A549 treated with AZD2906 at 1 μM for 4 hours (cell line): Measurements from ENCODE around the gene GPR173. TPM values are rescaled to one million over a fixed set of nuclear protein-coding genes. Genes with fewer than 3 reads are reported as not detected.

Source experiments
- total RNA-seq: library from RNA; stranded (reverse); fragments of 200-300 nt; extraction: Qiagen RNA extraction; gene quantifications from 5 replicates; pipeline ENCODE4 v1.2.3, GENCODE V29; 2022

The GPR173 gene, protein sequence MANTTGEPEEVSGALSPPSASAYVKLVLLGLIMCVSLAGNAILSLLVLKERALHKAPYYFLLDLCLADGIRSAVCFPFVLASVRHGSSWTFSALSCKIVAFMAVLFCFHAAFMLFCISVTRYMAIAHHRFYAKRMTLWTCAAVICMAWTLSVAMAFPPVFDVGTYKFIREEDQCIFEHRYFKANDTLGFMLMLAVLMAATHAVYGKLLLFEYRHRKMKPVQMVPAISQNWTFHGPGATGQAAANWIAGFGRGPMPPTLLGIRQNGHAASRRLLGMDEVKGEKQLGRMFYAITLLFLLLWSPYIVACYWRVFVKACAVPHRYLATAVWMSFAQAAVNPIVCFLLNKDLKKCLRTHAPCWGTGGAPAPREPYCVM
- 0.02 TPM in 4 of 5 replicates, not detected in the other for total RNA-seq

DNA sequence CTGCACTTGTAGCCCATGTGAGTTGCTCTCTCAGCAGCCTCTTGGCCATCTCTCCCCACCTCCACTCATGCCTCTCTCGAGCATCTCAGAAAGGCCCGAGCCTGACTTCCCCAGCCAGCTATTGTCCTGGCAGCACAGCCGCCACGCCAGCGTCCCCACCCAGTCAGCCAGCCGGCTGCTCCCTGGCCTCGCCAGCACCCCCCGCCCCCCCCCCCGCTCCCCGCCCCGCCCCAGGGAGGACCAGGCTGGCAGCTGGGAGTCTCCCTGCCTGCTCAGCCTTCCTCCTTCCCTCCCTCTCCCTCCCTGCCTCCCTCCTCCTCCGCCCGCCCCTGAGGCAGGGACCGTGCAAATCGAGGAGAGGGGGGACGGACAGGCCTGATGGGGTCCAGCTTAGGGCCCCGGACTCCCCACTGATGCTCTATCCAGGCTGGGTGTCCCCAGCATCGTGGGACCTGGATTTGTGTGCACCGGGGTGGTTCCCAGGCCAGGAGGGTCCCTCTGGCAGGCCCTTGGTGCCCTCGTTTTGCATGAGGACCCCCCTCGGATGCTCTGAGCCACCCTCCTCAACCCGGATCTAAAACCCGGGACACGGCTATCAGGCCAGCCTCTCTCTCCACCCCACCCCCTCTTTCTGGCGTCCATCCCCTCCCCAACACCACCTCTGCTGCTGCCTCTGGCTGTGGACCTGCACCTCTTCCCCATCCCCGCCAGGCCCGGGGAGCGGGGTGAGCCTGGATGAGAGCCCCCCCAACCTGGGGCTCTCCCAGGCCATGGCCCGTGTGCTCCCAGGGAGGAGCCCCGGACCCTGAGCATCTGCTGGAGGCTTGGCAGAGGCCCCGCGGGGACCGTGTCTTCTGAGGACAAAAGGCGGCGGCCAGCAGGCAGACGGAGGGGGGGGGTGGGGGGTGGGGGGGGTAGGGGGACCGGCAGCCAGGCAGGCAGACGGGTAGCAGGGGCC lies at the start of gene GPR173:
Gene GPR173 (plus strand): TSS at position 621 of the 958 bp plus-strand sequence. CDS start 27,833 bp downstream, outside the sequence.

DNA sequence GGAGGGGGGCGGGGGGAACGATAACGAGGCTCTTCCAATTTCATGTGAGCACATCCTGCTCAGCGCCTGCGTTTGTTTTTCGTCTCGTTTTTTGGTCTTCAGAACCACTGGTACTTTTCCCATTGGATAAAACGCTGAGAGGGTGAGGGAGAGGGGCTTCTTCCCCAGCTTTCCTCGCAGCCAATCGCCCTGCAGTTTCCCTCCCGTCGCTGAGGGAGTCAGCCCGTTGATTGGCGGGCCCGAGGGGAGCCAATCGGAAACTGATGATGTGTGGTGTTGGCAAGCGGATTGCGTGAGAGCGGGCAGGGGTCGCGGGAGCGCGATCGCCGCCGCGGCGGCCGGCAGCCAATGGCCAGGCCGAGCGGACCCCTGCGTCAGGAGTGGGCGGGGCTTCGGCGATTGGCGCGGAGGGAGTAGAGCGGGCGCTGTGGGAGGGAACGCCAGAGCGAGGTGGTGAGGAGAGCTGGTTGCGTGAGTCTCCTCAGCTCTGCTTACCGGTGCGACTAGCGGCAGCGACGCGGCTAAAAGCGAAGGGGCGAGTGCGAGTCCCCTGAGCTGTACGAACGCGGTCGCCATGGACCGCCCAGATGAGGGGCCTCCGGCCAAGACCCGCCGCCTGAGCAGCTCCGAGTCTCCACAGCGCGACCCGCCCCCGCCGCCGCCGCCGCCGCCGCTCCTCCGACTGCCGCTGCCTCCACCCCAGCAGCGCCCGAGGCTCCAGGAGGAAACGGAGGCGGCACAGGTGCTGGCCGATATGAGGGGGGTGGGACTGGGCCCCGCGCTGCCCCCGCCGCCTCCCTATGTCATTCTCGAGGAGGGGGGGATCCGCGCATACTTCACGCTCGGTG lies 33.6 kb downstream of the GPR173 start, which contains the start of gene TSPYL2:
Gene TSPYL2 (plus strand): TSS at position 443 of the 848 bp plus-strand sequence. CDS start 132 bp downstream, at position 575.

DNA sequence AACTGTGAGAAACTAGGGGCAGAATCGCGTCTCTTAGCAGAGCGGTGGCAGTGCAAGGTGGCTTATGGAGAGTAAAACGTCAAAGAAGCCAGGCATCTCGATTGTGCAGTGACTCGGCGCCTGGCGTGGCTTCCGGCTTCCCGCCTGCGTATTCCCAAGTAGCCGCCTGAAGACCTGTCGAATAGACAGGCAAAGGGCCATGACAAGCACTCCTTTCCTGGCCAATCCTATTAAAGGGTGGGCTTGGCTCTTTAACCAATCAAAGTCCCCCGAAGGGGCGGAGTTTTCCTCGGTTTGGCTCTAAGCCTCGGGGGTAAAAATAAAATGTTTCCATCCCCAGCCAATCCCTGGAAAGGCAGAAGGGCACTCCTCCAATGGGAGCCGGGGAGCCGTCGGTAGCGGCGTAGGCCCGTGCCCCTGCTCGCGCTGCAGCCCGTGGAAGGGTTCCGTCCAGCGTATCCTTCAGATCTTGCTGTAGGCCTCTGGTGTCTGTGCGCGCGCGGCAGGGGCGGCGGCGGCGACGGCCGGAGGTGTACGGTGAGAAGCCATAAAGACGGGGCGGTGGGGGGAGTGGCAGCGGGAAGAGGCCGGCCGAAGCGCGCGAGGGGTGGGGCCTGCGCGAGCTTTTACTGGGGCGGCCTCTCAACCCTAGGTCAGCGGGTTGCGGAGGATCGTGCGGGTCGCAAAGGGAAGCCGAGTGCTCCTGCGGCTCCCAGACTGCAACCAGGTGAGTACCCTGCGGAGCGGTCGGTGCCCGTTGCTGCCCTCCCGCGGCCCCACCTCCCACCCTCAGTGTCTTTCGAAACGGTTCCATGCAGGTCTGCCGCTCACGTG lies 45.4 kb downstream of the GPR173 start, which contains the start of gene KANTR:
Gene KANTR (plus strand): TSS at position 395 of the 834 bp plus-strand sequence. CDS start 30,131 bp downstream, outside the sequence.

Other genes starting within 250 kb of the GPR173 start
- not detected in 5 replicates for gene XAGE5, start 237.5 kb upstream of the GPR173 start, total RNA-seq
- gene XAGE3, start 180.7 kb upstream of the GPR173 start, total RNA-seq: not detected in 5 replicates
- 4.9 to 17.0 TPM (median 8.7 TPM) in 5 replicates for gene FAM156B, start 151.5 kb upstream of the GPR173 start, total RNA-seq
- 10.7 to 23.1 TPM (median 17.0 TPM) in 5 replicates for gene FAM156A, start 90.3 kb upstream of the GPR173 start, total RNA-seq
- 27.5 to 36.1 TPM (median 32.5 TPM) in 5 replicates for gene TSPYL2, start 33.6 kb downstream of the GPR173 start, total RNA-seq
- gene KANTR, start 45.4 kb downstream of the GPR173 start, total RNA-seq: 1.3 to 1.8 TPM (median 1.7 TPM) in 5 replicates
- 48.0 to 54.2 TPM (median 52.0 TPM) in 5 replicates for gene KDM5C, start 176.4 kb downstream of the GPR173 start, total RNA-seq
- 30.8 to 45.6 TPM (median 40.8 TPM) in 5 replicates for gene IQSEC2, start 232.8 kb downstream of the GPR173 start, total RNA-seq